NCI-H1417 (cell line): Measurements from ENCODE around the gene RAPGEF3.
A peak's percentile ranks its signal among the peaks of the same experiment; 100 is the strongest.

ENCODE experiments used
- DNase-seq, 3 experiments: peaks; one replicate each; lab custom pipeline; 2025; lab: John Stamatoyannopoulos, UW

The RAPGEF3 gene

GRCh38 chr12:47687636-47688035 is 71.0 kb downstream of the RAPGEF3 start:
- DNase-seq = no peak

- DNase-seq = peak in 2 of 3 experiments; percentile 10 to 73
Measured at GRCh38 chr12:47686645-47687240, 71.9 kb downstream of the RAPGEF3 start.
